CD14-positive monocyte (primary cell): Measurements from ENCODE around the gene GLDN. TPM values are rescaled to one million over a fixed set of nuclear protein-coding genes. Genes with fewer than 3 reads are reported as not detected.

Experiments
- DNase-seq, 3 donors: peaks; one replicate each; pipeline ENCODE4 v3.0.0-alpha.2; 2011 to 2022
- H2AFZ ChIP-seq: 2 replicates; pipeline ENCODE4 v1.6.0; 2012; ENCODE audit warnings: mild to moderate bottlenecking, low read depth, low read length, inconsistent platforms; ENCODE audit not compliant: insufficient read depth, poor library complexity, severe bottlenecking
- H3K27ac ChIP-seq, 2 donors: 1 replicate in 1 of 2; 2 replicates in 1 of 2; pipeline ENCODE4 v1.5.1; 2012 to 2013; ENCODE audit warnings: low read length in 2 of 2, control low read depth in 1 of 2, inconsistent platforms in 1 of 2, low read depth in 1 of 2, mild to moderate bottlenecking in 1 of 2
- H3K27me3 ChIP-seq, 2 donors: one replicate each; pipeline versions ENCODE4 v1.6.0 to v1.6.1; 2011 to 2013; ENCODE audit warnings: low read length in 2 of 2; ENCODE audit not compliant: control insufficient read depth in 2 of 2, insufficient read depth in 2 of 2
- H3K36me3 ChIP-seq, 2 donors: replicated peaks in 1 of 2; 1 replicate in 1 of 2; 2 replicates in 1 of 2; pipeline versions ENCODE4 v1.5.1 to v1.6.1; 2012 to 2013; ENCODE audit warnings: low read length in 2 of 2, control low read depth in 1 of 2, inconsistent platforms in 1 of 2, mild to moderate bottlenecking in 1 of 2; ENCODE audit not compliant: insufficient read depth in 2 of 2, control insufficient read depth in 1 of 2
- H3K4me1 ChIP-seq, 2 donors: 1 replicate in 1 of 2; 2 replicates in 1 of 2; pipeline versions ENCODE4 v1.5.1 to v1.6.1; 2012 to 2013; ENCODE audit warnings: low read length in 2 of 2, control low read depth in 1 of 2, inconsistent platforms in 1 of 2, mild to moderate bottlenecking in 1 of 2, moderate library complexity in 1 of 2; ENCODE audit not compliant: insufficient read depth in 2 of 2, control insufficient read depth in 1 of 2
- H3K4me2 ChIP-seq: replicated peaks from 2 replicates; pipeline ENCODE3; 2012; ENCODE audit warnings: low read length, moderate library complexity, mild to moderate bottlenecking; ENCODE audit not compliant: poor library complexity, severe bottlenecking; ENCODE audit errors: extremely low read depth
- H3K4me3 ChIP-seq, 3 experiments: fragments of 200-600 bp in 1 of 3; sonication (generic) in 1 of 3; replicated peaks in 1 of 3; 1 replicate in 2 of 3; 2 replicates in 1 of 3; pipeline ENCODE4 v1.5.1; 2011 to 2013; ENCODE audit warnings: low read length in 3 of 3, mild to moderate bottlenecking in 3 of 3, control low read depth in 2 of 3, low read depth in 2 of 3, inconsistent platforms in 1 of 3, moderate library complexity in 1 of 3
- H3K79me2 ChIP-seq: 2 replicates; pipeline ENCODE4 v1.6.0; 2012; ENCODE audit warnings: mild to moderate bottlenecking, control low read depth, inconsistent platforms, low read length, moderate library complexity; ENCODE audit not compliant: insufficient read depth
- H3K9ac ChIP-seq: 2 replicates; pipeline ENCODE4 v1.6.0; 2017; ENCODE audit warnings: low read length, mild to moderate bottlenecking; ENCODE audit not compliant: insufficient read depth, poor library complexity, severe bottlenecking
- H3K9me3 ChIP-seq, 2 donors: replicated peaks in 1 of 2; 1 replicate in 1 of 2; 2 replicates in 1 of 2; pipeline versions ENCODE4 v1.5.1 to v1.6.1; 2012 to 2013; ENCODE audit warnings: low read length in 2 of 2, control low read depth in 1 of 2; ENCODE audit not compliant: control insufficient read depth in 1 of 2, insufficient read depth in 1 of 2
- H4K20me1 ChIP-seq: 2 replicates; pipeline ENCODE4 v1.6.0; 2012; ENCODE audit warnings: mild to moderate bottlenecking, low read length, control low read depth, moderate library complexity; ENCODE audit not compliant: insufficient read depth
- H3K27ac Mint-ChIP-seq, 7 donors: one replicate each; pipeline ENCODE4 v1.8.0; 2020; ENCODE audit warnings: mild to moderate bottlenecking in 7 of 7, mixed read lengths in 7 of 7, moderate library complexity in 6 of 7, inconsistent platforms in 2 of 7
- H3K27me3 Mint-ChIP-seq, 3 donors: one replicate each; pipeline ENCODE4 v1.8.0; 2021 to 2022; ENCODE audit warnings: low read depth in 3 of 3, mild to moderate bottlenecking in 3 of 3, mixed read lengths in 3 of 3, moderate library complexity in 3 of 3, inconsistent platforms in 1 of 3
- H3K36me3 Mint-ChIP-seq, 2 donors: one replicate each; pipeline ENCODE4 v1.8.0; 2020; ENCODE audit warnings: mixed read lengths in 2 of 2, inconsistent platforms in 1 of 2, mild to moderate bottlenecking in 1 of 2
- H3K4me1 Mint-ChIP-seq: one replicate; pipeline ENCODE4 v1.8.0; 2020; ENCODE audit warnings: mild to moderate bottlenecking, mixed read lengths
- H3K4me3 Mint-ChIP-seq, 2 donors: one replicate each; pipeline ENCODE4 v1.8.0; 2020; ENCODE audit warnings: mild to moderate bottlenecking in 2 of 2, mixed read lengths in 2 of 2, moderate library complexity in 1 of 2
- H3K9me3 Mint-ChIP-seq, 7 donors: one replicate each; pipeline ENCODE4 v1.8.0; 2020 to 2022; ENCODE audit warnings: mixed read lengths in 7 of 7, mild to moderate bottlenecking in 6 of 7, moderate library complexity in 6 of 7, inconsistent platforms in 2 of 7
- CTCF ChIP-seq: fragments of 200-600 bp; IDR thresholded peaks from one replicate; pipeline ENCODE4 v1.8.0; 2022; ENCODE audit warnings: antibody characterized with exemption, mild to moderate bottlenecking
- WGBS: methylation state at CpG from one replicate; pipeline ENCODE4 v1.1.5; 2013; ENCODE audit warnings: missing lambda C conversion rate; ENCODE audit not compliant: insufficient coverage; 5-methylcytosine and 5-hydroxymethylcytosine counted together
- intact Hi-C, 2 donors: fragments of 100-400 bp; cut with micrococcal nuclease; formaldehyde crosslinking; loops; one replicate each; pipeline versions ENCODE4 v1.15.0 to v1.15.1; 2023
- polyA plus RNA-seq, 3 donors: library from polyadenylated mRNA; depleted of rRNA in 1 of 3; unstranded in 2 of 3; stranded (reverse) in 1 of 3; fragments of 300-500 nt in 2 of 3; fragments of >200 nt in 1 of 3; fragmentation: Illumina TruSeq in 2 of 3; gene quantifications; 1 replicate in 2 of 3; 2 replicates in 1 of 3; pipeline ENCODE4 v1.2.3, GENCODE V29; 2012 to 2021

Gene GLDN
- polyA plus RNA-seq, 3 donors: 0.04 TPM; not detected in 2

- H2AFZ ChIP-seq: no peak overlapping the region
- H3K4me3 Mint-ChIP-seq: no peak overlapping the region
Measured at GRCh38 chr15:51311510-51311909, 29.9 kb upstream of the GLDN start.

DNA sequence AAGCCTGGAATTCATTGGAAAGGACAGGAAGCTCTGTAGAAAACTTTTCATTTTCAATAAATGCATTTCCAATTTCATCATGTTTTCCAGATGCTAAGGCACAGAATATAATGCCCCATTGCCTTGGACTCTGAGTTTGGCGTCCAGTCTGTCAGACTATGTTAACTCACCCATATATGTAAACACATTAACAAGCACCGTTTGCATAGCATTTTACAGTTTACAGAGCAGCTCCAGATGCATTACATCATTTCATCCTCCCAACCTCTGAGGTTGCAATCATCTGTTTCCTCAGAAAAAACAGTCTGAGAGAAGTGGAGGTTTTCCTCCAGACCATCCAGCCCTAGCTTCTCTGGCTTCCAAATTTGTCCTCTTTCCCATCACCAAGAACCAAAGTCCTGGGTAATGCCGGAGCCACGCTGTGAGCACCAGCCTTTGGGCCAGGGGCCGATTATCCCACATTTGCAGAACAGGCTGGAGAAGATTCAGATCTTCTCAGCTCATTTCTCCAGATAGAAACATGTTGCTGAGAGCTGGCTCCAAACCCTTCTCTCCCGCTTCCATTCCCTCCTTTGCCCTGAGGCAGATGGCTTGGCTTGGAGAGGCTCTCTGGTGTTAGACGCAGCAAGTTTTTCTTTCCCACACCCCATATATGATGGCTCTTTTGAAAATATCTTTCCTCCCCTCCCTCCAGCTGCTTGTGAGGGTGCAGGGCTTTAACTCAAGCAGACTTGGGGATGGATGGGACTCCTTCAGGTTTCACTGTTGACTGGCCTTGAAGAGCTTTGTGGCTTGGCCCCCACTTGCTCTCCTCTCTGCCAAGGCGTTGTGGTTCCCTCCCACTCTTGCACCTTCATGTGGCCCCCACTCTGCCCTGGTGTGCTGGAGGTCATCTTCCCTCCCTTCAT lies 29.0 kb upstream of the GLDN start:
- Histone ChIP-seq H3K27me3 (no peaks in the 10 kb centered on the region), H3K9me3 (no peaks in the 10 kb centered on the region), H3K27ac (no peak overlapping the region), H3K4me3 (no peak overlapping the region), H4K20me1 (no peaks in the 10 kb centered on the region), H3K4me2 (no peak overlapping the region), H3K36me3 (no peaks in the 10 kb centered on the region), H3K9ac (no peak overlapping the region), H2AFZ (no peak overlapping the region), H3K79me2 (no peaks in the 10 kb centered on the region), H3K4me1 (peaks cover 7 to 8% of the 10 kb centered on the region in 2 donors)
- peaks cover 0 to 5% (median 0%) of the 10 kb centered on the region in 3 donors for H3K27me3 Mint-ChIP-seq
- 96% methylated on average over 4 of the region's 8 CpGs for WGBS
- H3K36me3 Mint-ChIP-seq: no peaks in the 10 kb centered on the region
- TF ChIP-seq CTCF: no peak
- intact Hi-C loops: no loop called here
- DNase-seq: no peak
- peaks cover 0 to 2% (median 0%) of the 10 kb centered on the region in 7 donors for H3K9me3 Mint-ChIP-seq
- H3K27ac Mint-ChIP-seq: peak overlapping the region in 1 of 7 donors; percentile 42
- H3K4me3 Mint-ChIP-seq: no peak overlapping the region
- H3K4me1 Mint-ChIP-seq: peaks cover 18% of the 10 kb centered on the region

More at GRCh38 chr15:51311510-51311909, 29.9 kb upstream of the GLDN start:
- H3K9me3 Mint-ChIP-seq: peaks cover 0 to 2% (median 0%) of the 10 kb centered on the region in 7 donors
- H3K4me1 ChIP-seq: peaks cover 7 to 9% of the 10 kb centered on the region in 2 donors
- H3K27me3 ChIP-seq: no peaks in the 10 kb centered on the region
- H3K9me3 ChIP-seq: no peaks in the 10 kb centered on the region
- no peak overlapping the region for H3K9ac ChIP-seq
- no peak overlapping the region for H3K4me3 ChIP-seq
- H3K27ac Mint-ChIP-seq: no peak overlapping the region
- no peaks in the 10 kb centered on the region for H3K79me2 ChIP-seq
- no peak overlapping the region for H3K27ac ChIP-seq
- H3K36me3 ChIP-seq: no peaks in the 10 kb centered on the region
- WGBS: 100% methylated on average over 1 of the region's 2 CpGs
- TF ChIP-seq CTCF: no peak
- no peak for DNase-seq
- H3K36me3 Mint-ChIP-seq: no peaks in the 10 kb centered on the region
- H3K4me1 Mint-ChIP-seq: peaks cover 19% of the 10 kb centered on the region
- no peaks in the 10 kb centered on the region for H4K20me1 ChIP-seq
- intact Hi-C loops: no loop called here
- peaks cover 0 to 5% (median 0%) of the 10 kb centered on the region in 3 donors for H3K27me3 Mint-ChIP-seq
- H3K4me2 ChIP-seq: no peak overlapping the region
